HG03097 (cell line): ENCODE data around the gene ASB18.
"Not testable (repeated sequence)": the region's sequence is repeated elsewhere in the genome, so short reads cannot be mapped to it uniquely, and the experiment has no call there.

ENCODE experiments used
- ATAC-seq: cut with Tn5 transposase; IDR thresholded peaks from one replicate; pipeline ENCODE4 v1.9.1; 2021; ENCODE audit not compliant: unreplicated experiment, low FRiP score

Gene ASB18

GRCh38 chr2:236264256-236264655 lies at the start of gene ASB18:
Gene ASB18 (minus strand): TSS chr2:236264406. CDS start chr2:236264345, 61 bp downstream.
- ATAC-seq, result no peak

- ATAC-seq, result no peak
These were observed 47.1 kb upstream of the ASB18 start for GRCh38 chr2:236311286-236311685.

GRCh38 chr2:236309669-236310029 lies 45.4 kb upstream of the ASB18 start:
- ATAC-seq, result no peak

- ATAC-seq, result no peak
These were observed 44.9 kb upstream of the ASB18 start for GRCh38 chr2:236308855-236309668.

- no peak for ATAC-seq
These were observed 43.4 kb upstream of the ASB18 start for GRCh38 chr2:236307641-236308040.

- ATAC-seq, result no peak
These were observed 42.8 kb upstream of the ASB18 start for GRCh38 chr2:236306825-236307540.

GRCh38 chr2:236305964-236306605 lies 41.9 kb upstream of the ASB18 start:
- ATAC-seq, result no peak

GRCh38 chr2:236305531-236305930 lies 41.3 kb upstream of the ASB18 start:
- ATAC-seq, result no peak

- ATAC-seq, result no peak
These were observed 39.7 kb upstream of the ASB18 start for GRCh38 chr2:236303935-236304334.

GRCh38 chr2:236302555-236302954 lies 38.3 kb upstream of the ASB18 start:
- ATAC-seq, result no peak

- ATAC-seq, result no peak
These were observed 34.8 kb upstream of the ASB18 start for GRCh38 chr2:236298924-236299475.

- ATAC-seq, result no peak
These were observed 31.3 kb upstream of the ASB18 start for GRCh38 chr2:236295481-236295880.

- no peak for ATAC-seq
These were observed 30.4 kb upstream of the ASB18 start for GRCh38 chr2:236294647-236295046.

GRCh38 chr2:236293241-236293810 lies 29.1 kb upstream of the ASB18 start:
- no peak for ATAC-seq

GRCh38 chr2:236291911-236292310 lies 27.7 kb upstream of the ASB18 start:
- no peak for ATAC-seq

- no peak for ATAC-seq
These were observed 27.3 kb upstream of the ASB18 start for GRCh38 chr2:236291476-236291875.

GRCh38 chr2:236290742-236291425 lies 26.7 kb upstream of the ASB18 start:
- no peak for ATAC-seq

GRCh38 chr2:236289766-236290462 lies 25.7 kb upstream of the ASB18 start:
- no peak for ATAC-seq

- ATAC-seq, result not testable (repeated sequence)
These were observed 24.2 kb upstream of the ASB18 start for GRCh38 chr2:236288373-236288772.

- no peak for ATAC-seq
These were observed 23.4 kb upstream of the ASB18 start for GRCh38 chr2:236287656-236288055.
